Fibroblast of skin of right quadriceps (primary cell): ENCODE data around the gene ZCCHC2.

Experiments used
- DNase-seq: peaks from one replicate; pipeline ENCODE4 v3.0.0-alpha.2; 2013

Gene ZCCHC2

GRCh38 chr18:62583376-62583775 lies 60.6 kb downstream of the ZCCHC2 start:
- no peak for DNase-seq

DNA sequence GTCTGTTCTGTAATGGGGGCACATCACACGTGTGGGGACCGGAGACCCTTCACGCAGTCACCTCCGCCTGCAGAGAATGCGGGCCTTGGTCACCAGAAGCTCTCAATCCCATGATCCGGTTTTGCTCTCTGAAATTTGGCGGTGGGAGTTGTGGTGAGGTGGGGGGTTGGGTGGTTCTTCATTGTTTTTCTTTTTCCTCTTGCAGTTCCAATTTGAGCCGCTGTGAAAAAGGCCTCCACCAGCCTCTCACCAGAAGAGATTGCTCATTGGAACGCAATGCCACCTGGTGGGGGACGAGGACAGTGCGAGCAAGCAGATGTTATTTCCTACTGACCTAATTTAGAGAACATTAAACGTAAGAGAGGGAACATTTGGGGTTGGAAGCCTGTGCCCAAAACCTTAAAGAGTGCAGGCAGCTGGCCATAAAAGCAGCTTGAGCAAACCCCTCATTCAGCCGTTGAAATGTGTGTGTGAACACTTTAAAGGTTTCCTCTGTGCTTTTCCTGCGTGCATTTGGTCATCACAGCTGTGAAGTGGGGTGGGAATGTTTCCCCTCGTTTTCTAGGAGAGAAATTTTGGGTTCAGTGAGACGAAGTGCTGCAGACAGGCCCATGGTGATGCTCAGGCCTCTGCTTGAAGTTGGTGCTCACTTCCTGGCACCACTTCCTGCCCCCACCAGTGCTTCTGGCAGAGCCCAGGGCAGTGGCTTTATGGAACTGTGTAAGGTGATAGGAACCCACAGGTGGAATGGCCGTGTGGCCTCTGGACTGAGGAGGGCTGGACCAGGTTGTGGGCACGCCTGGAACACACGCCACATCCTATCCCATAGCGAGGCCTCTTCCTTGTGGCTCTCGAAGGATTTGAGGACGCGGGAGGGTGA lies 61.7 kb downstream of the ZCCHC2 start:
- peak; percentile 85 for DNase-seq

DNA sequence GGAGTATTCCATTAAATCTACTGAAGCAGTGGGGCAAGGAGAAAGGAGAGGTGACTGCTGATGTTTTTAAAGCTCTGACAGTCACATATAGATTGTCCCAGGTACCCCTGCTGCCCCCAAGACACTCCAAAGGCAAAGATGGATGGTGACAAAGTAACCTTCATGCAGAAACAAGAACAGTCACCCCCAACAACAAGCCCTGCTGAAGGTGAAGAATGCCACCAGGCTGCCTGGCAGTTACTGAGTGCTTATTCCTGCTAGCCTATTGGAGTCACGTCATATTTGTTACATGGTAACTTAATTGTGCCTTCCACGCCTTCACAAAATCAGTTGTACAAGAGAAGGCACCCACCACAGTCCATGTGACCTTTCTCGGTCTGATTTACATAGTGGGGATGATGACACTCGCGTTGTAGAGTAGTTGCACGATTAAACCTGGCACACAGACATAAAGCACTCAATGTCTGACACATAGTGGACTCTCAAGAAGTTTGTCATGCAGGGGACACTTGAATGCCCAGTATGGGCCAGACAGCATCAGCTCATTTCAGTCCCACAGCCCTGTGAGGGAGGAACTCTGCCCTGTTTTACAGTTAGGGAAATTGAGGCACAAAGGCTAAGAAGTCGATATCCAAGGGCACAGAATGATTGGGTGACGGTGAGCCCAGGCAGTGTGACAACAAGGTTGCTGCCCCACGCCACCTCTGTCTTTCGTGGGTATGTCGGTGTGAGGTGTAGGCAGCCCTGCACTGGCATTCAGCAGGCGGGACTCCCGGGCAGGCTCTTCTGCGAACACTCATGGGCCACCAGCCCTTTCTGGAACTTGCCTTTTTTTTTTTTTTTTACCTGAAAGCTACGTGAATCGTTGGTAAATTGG lies 62.7 kb downstream of the ZCCHC2 start:
- no peak for DNase-seq

DNA sequence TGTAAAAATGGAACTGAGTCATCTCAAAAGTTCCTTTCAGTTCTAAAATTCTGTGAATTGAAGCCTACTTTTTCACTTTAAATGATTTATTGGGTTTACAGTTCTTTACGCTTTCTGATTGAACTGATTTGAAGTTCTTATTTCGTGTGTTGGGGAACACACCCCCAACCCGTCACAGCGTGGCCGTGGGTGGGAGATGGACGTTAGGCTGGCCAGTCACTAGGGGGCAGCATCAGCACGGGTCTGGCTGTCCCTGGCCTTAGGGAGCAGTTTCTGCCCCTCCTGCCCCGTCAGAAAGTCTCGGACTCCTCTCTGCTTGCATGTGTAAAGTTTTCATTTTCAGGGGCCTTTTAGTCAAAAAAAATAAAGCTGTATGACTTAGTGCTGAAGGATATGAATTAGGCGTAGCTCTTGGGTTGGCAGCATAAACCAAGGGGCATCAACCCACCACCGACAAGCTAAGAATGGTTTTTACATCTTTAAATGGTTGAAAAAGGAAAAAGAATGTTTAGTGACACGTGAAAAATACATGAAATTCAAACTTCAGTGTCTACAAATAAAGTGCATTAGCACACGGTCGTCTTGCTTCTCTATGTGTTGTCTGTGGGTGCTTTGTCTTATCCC lies 63.4 kb downstream of the ZCCHC2 start:
- DNase-seq, result peak; percentile 48

DNA sequence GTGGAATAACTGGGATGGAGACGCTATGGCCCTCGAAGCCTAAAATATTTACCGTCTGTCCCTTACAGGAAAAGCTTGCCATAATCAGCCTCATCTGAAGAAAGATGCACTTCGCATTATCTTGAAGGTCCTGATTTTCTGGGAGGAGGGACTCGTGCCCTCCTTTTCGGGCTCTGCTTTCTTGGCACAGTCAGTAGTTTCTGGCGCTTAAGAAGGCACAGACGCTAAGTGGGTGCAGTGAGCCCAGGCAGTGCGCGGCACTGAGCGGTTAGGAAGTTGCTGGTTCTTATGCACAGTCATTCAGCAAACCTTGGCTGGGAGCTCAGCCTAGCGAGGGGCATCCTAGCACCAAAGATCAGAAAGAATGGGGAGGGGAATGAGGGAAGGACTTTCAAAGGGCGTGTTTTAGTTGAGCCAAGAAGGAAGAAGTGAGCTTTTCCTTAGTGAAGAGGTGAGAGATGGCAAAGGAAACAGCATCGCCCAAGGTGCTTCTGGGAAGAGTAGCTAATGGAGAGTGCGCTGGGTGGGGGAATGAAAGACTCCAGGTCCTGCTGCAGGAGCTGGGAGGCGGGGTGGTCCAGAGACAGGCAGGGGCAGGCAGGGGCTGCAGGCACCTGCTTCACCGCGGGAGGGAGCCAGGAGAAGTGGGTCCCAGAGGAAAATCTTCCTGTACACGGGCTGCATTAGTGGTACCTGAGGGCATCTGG lies 64.1 kb downstream of the ZCCHC2 start:
- DNase-seq, result no peak

- DNase-seq, result no peak
These were observed 64.9 kb downstream of the ZCCHC2 start for GRCh38 chr18:62587689-62588088.

DNA sequence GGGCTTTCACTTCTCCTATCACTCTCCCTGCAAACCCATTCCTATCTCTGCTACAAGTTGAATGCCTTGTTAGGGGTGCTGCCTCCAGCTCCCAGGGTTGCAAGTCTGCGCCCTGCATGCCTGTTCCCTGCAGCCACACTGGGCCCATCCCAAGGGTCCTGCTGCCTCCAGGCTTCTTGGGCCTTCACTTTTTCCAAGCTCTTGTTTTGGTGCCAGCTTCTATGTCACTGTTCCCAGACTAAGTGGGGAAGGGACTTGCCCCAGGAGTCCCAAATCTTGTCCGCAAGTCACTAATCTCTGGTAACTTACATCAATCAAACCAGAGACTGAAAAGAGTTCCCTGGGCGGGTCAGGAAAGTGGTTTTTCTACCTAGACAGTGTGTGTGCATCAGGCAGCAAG lies 65.4 kb downstream of the ZCCHC2 start:
- no peak for DNase-seq

GRCh38 chr18:62590799-62591590 lies 68.2 kb downstream of the ZCCHC2 start:
- DNase-seq, result no peak

DNA sequence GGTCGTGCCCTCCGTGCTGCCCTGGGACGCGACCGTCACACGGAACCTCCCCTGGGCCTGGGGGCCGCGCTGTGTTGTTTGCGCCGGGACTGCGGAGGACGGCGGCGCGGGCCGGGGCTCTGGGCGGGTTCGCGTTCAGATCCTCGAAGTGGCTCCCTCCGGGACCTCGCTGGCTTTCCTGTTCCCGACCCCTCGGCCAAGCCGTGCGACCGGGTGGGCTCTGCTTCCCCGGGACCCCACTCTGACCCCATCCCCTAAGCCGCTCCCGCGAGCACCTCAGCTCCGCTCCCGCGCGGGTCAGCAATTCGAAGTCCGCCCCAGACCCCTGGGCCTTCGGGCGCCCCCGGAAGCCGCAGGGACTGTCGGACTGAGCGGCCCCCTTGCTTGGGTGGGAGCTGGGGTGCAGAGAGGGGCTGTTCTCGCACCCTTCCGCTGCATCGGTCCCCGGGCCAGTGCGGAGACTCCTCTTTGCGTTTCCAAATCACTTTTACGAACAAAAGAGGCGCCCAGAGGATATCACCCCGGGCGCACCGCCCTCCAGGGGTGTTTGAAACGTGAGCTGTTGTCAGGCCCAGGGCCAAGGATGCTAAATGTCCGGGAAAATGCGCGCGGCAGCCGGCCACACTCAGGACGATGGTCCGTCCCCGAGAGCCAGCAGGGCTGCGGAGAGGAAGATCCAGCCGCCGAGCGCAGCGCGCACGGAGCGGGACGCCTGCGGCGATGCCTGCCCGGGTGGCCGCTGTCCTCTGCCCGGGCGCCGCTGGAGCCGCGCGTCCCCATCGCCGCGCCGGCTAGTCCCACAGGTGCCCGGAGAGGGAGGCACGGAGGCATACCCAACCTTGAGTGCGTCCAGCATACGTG lies 73.5 kb downstream of the ZCCHC2 start:
- DNase-seq, result no peak

DNA sequence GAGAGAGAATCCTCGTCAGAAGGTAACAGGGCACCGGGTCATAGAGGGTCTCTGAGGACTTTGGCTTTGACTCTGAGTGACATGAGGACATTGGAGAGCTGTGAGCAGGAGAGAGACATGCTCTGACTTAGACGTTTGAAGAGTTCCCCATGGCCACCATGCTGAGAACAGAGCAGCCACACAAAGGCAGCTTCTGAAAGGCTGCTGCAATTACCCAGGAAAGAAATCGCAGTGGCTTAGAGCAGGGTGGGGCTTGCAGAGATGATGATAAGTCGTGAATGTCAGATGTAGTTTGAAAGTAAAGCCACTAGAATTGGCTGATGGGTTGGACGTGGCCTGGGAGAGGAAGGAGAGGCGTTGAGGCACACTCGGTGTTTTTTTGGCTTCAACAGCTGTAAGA lies 79.0 kb downstream of the ZCCHC2 start:
- DNase-seq, result no peak

GRCh38 chr18:62602706-62603105 lies 79.9 kb downstream of the ZCCHC2 start:
- no peak for DNase-seq

GRCh38 chr18:62603211-62603610 lies 80.4 kb downstream of the ZCCHC2 start:
- DNase-seq, result no peak

- DNase-seq, result no peak
These were observed 81.2 kb downstream of the ZCCHC2 start for GRCh38 chr18:62603979-62604378.

- DNase-seq, result no peak
These were observed 82.9 kb downstream of the ZCCHC2 start for GRCh38 chr18:62605685-62606084.

DNA sequence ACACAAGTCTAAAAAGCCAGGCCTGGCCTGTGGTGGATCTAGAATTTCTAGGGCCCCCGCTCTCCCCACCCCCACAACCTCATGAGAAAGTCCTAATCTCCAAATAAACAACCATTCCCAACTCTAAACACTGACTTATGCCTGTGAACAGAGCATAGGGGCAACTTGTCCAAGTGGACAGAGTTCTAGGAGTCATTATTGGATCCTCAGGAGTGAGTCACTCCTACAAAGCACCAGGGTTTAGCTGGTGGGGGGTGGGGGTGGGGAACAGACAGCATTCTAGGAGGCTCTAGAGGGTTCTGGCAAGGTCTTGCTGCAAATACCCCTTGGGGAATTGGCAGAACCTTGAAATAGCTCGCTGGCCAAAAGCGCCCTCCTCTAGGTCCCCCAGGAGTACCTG lies 83.3 kb downstream of the ZCCHC2 start:
- DNase-seq, result peak; percentile 26

DNA sequence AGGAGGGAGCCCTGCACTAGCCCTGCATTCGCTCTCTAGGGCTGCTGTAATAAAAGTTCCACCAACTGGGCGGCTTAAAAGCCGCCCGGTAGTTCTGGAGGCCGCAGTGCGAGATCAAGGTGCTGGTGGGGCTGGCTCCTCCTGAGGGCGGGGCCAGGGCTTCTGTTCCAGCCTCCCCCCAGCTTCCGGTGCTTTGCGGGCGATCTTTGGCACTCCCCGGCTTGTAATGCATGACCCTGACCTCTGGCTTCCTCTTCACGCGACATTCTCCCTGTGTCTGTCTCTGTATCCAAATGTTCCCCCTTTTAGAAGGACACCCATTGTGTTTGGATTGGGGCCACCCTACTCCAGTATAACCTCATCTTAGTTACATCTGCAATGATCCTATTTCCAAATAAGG lies 84.5 kb downstream of the ZCCHC2 start:
- no peak for DNase-seq

- no peak for DNase-seq
These were observed 85.0 kb downstream of the ZCCHC2 start for GRCh38 chr18:62607708-62608428.

GRCh38 chr18:62609764-62610163 lies 86.9 kb downstream of the ZCCHC2 start:
- no peak for DNase-seq

DNA sequence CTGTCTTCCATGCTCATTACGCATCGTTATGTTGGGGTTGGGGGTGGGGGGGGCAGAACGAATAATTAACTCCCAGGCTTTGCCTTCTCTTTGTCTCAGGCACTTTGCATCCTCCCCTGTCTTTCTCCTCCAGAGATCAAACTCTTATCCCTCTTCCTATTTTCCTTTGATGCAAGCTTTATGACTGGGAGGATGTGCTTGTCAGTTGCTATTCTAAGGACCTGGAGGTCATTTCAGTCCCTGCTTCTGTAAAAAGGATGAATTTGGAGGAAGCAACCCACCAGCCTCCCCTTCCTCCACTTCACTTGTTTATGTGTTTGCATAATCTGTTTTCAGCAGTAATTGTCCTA lies 87.5 kb downstream of the ZCCHC2 start:
- no peak for DNase-seq

DNA sequence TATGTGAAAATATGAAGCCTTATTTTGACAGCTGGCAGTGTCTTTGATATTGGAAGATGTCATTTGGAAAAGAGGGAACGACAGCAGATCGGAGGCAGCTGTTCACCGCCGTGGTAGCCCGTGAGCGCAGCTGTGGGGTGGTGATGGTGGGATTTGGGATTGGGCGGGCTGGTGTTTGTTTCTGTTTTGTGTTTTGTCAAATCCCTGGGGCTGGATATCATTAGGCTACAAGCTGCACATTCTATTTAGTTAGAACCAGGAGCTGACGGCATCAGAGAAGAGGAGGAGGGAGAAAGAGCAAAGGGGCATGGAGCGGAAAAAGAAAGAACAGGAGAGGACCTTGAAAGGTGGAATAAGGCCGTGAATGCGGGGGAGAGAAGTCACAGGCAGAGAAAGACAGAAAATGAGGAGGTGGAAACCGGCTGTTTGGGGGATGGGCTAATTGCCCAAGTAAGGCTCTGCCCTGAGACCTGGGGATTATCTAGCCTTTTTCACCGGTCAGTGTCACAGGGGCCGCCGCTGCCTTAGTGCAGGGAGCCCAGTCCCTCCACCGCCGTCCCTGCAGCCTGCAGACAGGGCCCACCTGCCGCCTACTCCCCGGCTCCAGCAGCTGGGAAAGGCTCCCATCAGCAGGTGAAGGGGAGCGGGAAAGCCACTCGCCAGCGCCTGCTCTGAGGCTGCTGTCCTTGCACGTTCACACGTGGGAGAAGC lies 88.0 kb downstream of the ZCCHC2 start:
- no peak for DNase-seq
